ENCODE measurements around the gene PSG4. TPM values are rescaled to one million over a fixed set of nuclear protein-coding genes. Genes with fewer than 3 reads are reported as not detected.
"Not testable (repeated sequence)": the region's sequence is repeated elsewhere in the genome, so short reads cannot be mapped to it uniquely, and the experiment has no call there.

The PSG4 gene
- total RNA-seq, 3 donors from 2014 or later (not counting 1 experiment from before 2014, with no cell fraction given): not detected

GRCh38 chr19:43181869-43182771 lies 23.3 kb downstream of the PSG4 start:
- ATAC-seq; H3K27ac ChIP-seq (ENCODE audit: low read length); H3K4me1 Mint-ChIP-seq; H3K4me1 ChIP-seq (ENCODE audit: control insufficient read depth, insufficient read depth, low read length); H3K27me3 ChIP-seq (ENCODE audit: control insufficient read depth, insufficient read depth, low read length); H3K36me3 ChIP-seq (ENCODE audit: control insufficient read depth, insufficient read depth, low read length); H3K36me3 Mint-ChIP-seq; H3K27ac Mint-ChIP-seq; H3K9me3 Mint-ChIP-seq; intact Hi-C loops (cut with micrococcal nuclease); H3K4me3 ChIP-seq (ENCODE audit: low read length); H3K4me3 Mint-ChIP-seq; H3K9me3 ChIP-seq (ENCODE audit: control insufficient read depth, insufficient read depth, low read length); DNase-seq: not testable (repeated sequence)
- 56% methylated on average over 2 of the region's 4 CpGs for WGBS (ENCODE audit: insufficient coverage)
- peaks cover 10 to 17% of the 10 kb centered on the region in 2 donors for H3K27me3 Mint-ChIP-seq (ENCODE audit: low read depth in 2 of 2)

GRCh38 chr19:43179569-43180147 lies 25.8 kb downstream of the PSG4 start:
- H3K27ac Mint-ChIP-seq; H3K36me3 ChIP-seq (ENCODE audit: control insufficient read depth, insufficient read depth, low read length); DNase-seq; H3K4me1 Mint-ChIP-seq; H3K4me1 ChIP-seq (ENCODE audit: control insufficient read depth, insufficient read depth, low read length); H3K9me3 ChIP-seq (ENCODE audit: control insufficient read depth, insufficient read depth, low read length); H3K4me3 ChIP-seq (ENCODE audit: low read length); H3K9me3 Mint-ChIP-seq; H3K36me3 Mint-ChIP-seq; intact Hi-C loops (cut with micrococcal nuclease); H3K4me3 Mint-ChIP-seq; H3K27ac ChIP-seq (ENCODE audit: low read length); ATAC-seq; H3K27me3 ChIP-seq (ENCODE audit: control insufficient read depth, insufficient read depth, low read length): not testable (repeated sequence)
- WGBS (ENCODE audit: insufficient coverage): 7% methylated on average over 1 of the region's 1 CpG
- H3K27me3 Mint-ChIP-seq (ENCODE audit: low read depth in 2 of 2): peaks cover 3 to 28% of the 10 kb centered on the region in 2 donors

DNA sequence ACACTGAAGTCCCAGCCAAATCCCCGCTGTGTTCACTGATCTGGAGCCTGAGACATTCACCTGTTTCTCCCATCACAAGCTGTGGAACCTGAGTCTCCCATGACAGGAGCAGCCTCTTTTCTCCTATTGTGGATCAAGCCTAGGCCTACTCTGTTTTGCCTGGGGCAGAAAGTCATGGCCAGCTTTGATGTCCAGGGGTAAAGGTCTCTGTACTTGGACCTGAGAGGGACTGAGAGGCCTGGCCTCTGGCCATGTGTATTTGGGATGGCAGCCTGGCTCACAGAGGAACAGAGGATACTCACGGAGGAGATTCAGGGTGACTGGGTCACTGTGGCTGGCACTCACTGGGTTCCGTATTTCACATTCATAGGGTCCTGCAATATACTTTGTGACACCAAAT lies 26.9 kb downstream of the PSG4 start:
- H3K27ac Mint-ChIP-seq; H3K36me3 ChIP-seq (ENCODE audit: control insufficient read depth, insufficient read depth, low read length); H3K4me1 ChIP-seq (ENCODE audit: control insufficient read depth, insufficient read depth, low read length); H3K4me3 Mint-ChIP-seq; H3K9me3 Mint-ChIP-seq; H3K4me3 ChIP-seq (ENCODE audit: low read length); DNase-seq; intact Hi-C loops (cut with micrococcal nuclease); H3K27ac ChIP-seq (ENCODE audit: low read length); H3K36me3 Mint-ChIP-seq; H3K9me3 ChIP-seq (ENCODE audit: control insufficient read depth, insufficient read depth, low read length); ATAC-seq; H3K27me3 ChIP-seq (ENCODE audit: control insufficient read depth, insufficient read depth, low read length); H3K4me1 Mint-ChIP-seq: not testable (repeated sequence)
- H3K27me3 Mint-ChIP-seq (ENCODE audit: low read depth in 2 of 2): peaks cover 7 to 32% of the 10 kb centered on the region in 2 donors
- WGBS (ENCODE audit: insufficient coverage): 100% methylated on average over 1 of the region's 3 CpGs

DNA sequence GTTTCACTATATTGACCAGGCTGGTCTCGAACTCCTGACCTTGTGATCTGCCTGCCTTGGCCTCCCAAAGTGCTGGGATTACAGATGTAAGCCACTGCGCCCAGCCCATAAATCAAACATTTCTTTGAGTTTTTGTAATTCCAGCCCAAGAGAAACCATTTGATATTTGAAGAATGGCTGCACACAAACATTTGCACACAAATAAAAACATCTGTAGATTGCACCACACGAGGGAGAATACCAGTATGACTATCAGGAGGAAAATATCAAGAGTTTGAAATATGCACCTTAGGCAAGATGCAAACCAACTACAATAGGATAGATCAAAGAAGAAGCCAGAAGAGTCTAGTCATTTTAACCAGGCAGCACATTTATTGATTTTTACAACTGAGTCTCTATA lies 39.5 kb downstream of the PSG4 start:
- H3K27me3 ChIP-seq (ENCODE audit: control insufficient read depth, insufficient read depth, low read length); H3K4me3 ChIP-seq (ENCODE audit: low read length); H3K27ac ChIP-seq (ENCODE audit: low read length); H3K4me1 ChIP-seq (ENCODE audit: control insufficient read depth, insufficient read depth, low read length); H3K36me3 ChIP-seq (ENCODE audit: control insufficient read depth, insufficient read depth, low read length); H3K36me3 Mint-ChIP-seq; ATAC-seq; DNase-seq; H3K9me3 Mint-ChIP-seq; H3K9me3 ChIP-seq (ENCODE audit: control insufficient read depth, insufficient read depth, low read length); intact Hi-C loops (cut with micrococcal nuclease); H3K4me1 Mint-ChIP-seq; H3K27ac Mint-ChIP-seq; H3K4me3 Mint-ChIP-seq: not testable (repeated sequence)
- 71% methylated on average over 2 of the region's 3 CpGs for WGBS (ENCODE audit: insufficient coverage)
- H3K27me3 Mint-ChIP-seq (ENCODE audit: low read depth in 2 of 2): peaks cover 11 to 46% of the 10 kb centered on the region in 2 donors

DNA sequence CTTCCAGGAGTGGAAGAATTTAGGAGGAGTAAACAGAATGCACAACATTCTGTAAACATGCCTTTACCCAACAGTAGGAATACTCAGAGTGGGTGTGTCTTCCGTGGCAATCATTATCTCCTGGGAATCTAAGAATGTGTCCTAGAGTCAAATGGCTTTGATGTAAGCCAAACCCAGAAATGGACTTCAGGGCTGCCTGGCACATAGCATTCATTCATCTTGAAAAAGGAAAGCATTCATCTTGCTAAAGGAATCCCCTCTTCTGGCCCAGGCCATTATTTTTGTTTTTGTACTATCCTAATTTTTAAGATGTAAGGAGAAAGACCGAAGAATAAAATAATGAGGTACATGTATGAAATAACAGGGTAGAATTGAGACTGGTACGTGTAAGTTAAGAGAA lies 42.3 kb downstream of the PSG4 start:
- H3K4me3 ChIP-seq (ENCODE audit: low read length); H3K27me3 ChIP-seq (ENCODE audit: control insufficient read depth, insufficient read depth, low read length); H3K36me3 Mint-ChIP-seq; intact Hi-C loops (cut with micrococcal nuclease); H3K4me1 Mint-ChIP-seq; H3K36me3 ChIP-seq (ENCODE audit: control insufficient read depth, insufficient read depth, low read length); H3K27ac ChIP-seq (ENCODE audit: low read length); H3K4me3 Mint-ChIP-seq; H3K9me3 Mint-ChIP-seq; H3K9me3 ChIP-seq (ENCODE audit: control insufficient read depth, insufficient read depth, low read length); H3K4me1 ChIP-seq (ENCODE audit: control insufficient read depth, insufficient read depth, low read length); DNase-seq; ATAC-seq; H3K27ac Mint-ChIP-seq: not testable (repeated sequence)
- peaks cover 5 to 24% of the 10 kb centered on the region in 2 donors for H3K27me3 Mint-ChIP-seq (ENCODE audit: low read depth in 2 of 2)
- 100% methylated on average over 1 of the region's 3 CpGs for WGBS (ENCODE audit: insufficient coverage)

DNA sequence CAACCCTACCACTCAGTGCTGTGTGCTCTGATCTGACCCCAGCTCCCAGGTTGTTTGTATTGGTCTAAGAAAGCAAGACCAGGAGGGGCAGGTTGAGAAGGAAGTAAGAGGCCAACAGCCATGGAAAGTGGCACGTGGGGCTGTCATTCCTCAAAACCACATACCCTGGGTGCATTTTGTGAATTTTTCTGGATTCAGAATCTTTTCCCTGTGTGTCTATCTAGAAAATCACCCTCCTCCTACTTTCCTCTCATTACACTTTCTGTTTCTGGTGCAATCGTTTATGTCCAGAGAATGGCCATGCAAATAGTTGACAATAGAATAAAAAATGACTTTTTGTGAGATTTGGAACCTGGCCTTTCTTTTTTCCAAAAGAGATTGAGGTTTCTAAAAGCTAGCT lies 43.2 kb downstream of the PSG4 start:
- H3K36me3 Mint-ChIP-seq; H3K4me1 Mint-ChIP-seq; ATAC-seq; H3K27ac ChIP-seq (ENCODE audit: low read length); H3K27ac Mint-ChIP-seq; H3K36me3 ChIP-seq (ENCODE audit: control insufficient read depth, insufficient read depth, low read length); H3K9me3 Mint-ChIP-seq; intact Hi-C loops (cut with micrococcal nuclease); H3K4me1 ChIP-seq (ENCODE audit: control insufficient read depth, insufficient read depth, low read length); H3K27me3 ChIP-seq (ENCODE audit: control insufficient read depth, insufficient read depth, low read length); DNase-seq; H3K4me3 Mint-ChIP-seq; H3K4me3 ChIP-seq (ENCODE audit: low read length); H3K9me3 ChIP-seq (ENCODE audit: control insufficient read depth, insufficient read depth, low read length): not testable (repeated sequence)
- 29% methylated on average over 1 of the region's 2 CpGs for WGBS (ENCODE audit: insufficient coverage)
- H3K27me3 Mint-ChIP-seq (ENCODE audit: low read depth in 2 of 2): peaks cover 5 to 24% of the 10 kb centered on the region in 2 donors

Data from natural killer cell (primary cell).